Activated CD4-positive, alpha-beta T cell treated with anti-CD3 and anti-CD28 coated beads, Interleukin-2, amount 10 ng/mL, durations not matched to agents 24 days and 14 days (primary cell): ENCODE measurements around the gene EXOC5. TPM values are rescaled to one million over a fixed set of nuclear protein-coding genes. Genes with fewer than 3 reads are reported as not detected.
"Not testable (repeated sequence)": the region's sequence is repeated elsewhere in the genome, so short reads cannot be mapped to it uniquely, and the experiment has no call there.

Experiments used
- DNase-seq: peaks from one replicate; pipeline ENCODE4 v3.0.0; 2022
- H3K27ac Mint-ChIP-seq: one replicate; pipeline ENCODE4 v1.8.0; 2022; ENCODE audit warnings: mild to moderate bottlenecking, mixed read lengths
- H3K27me3 Mint-ChIP-seq: one replicate; pipeline ENCODE4 v1.8.0; 2022; ENCODE audit warnings: mixed read lengths
- H3K36me3 Mint-ChIP-seq: one replicate; pipeline ENCODE4 v1.8.0; 2022; ENCODE audit warnings: low read depth, mild to moderate bottlenecking, mixed read lengths
- H3K4me1 Mint-ChIP-seq: one replicate; pipeline ENCODE4 v1.8.0; 2021; ENCODE audit warnings: mixed read lengths
- H3K4me3 Mint-ChIP-seq: one replicate; pipeline ENCODE4 v1.8.0; 2022; ENCODE audit warnings: mild to moderate bottlenecking, moderate library complexity, mixed read lengths
- H3K9me3 Mint-ChIP-seq: one replicate; pipeline ENCODE4 v1.8.0; 2021; ENCODE audit warnings: mixed read lengths
- intact Hi-C: fragments of 100-400 bp; cut with micrococcal nuclease; formaldehyde crosslinking; loops from one replicate; pipeline ENCODE4 v1.15.1; 2023
- total RNA-seq: library from RNA; stranded (reverse); gene quantifications from 2 replicates; pipeline ENCODE4 v1.2.3, GENCODE V29; 2022

Gene EXOC5
- total RNA-seq, 1 donor from 2014 or later: 76.8 TPM

- H3K36me3 Mint-ChIP-seq: peaks cover 38% of the 10 kb centered on the region
- H3K4me1 Mint-ChIP-seq: peaks cover 17% of the 10 kb centered on the region
- no peak for DNase-seq
- intact Hi-C loops: no loop called here
- no peak overlapping the region for H3K27ac Mint-ChIP-seq
- no peaks in the 10 kb centered on the region for H3K9me3 Mint-ChIP-seq
- no peak overlapping the region for H3K4me3 Mint-ChIP-seq
- H3K27me3 Mint-ChIP-seq: no peaks in the 10 kb centered on the region
These were observed 6.4 kb upstream of the EXOC5 start for GRCh38 chr14:57275023-57275664.

- no peak for DNase-seq
- intact Hi-C loops: no loop called here
- no peak overlapping the region for H3K4me3 Mint-ChIP-seq
- H3K27me3 Mint-ChIP-seq: no peaks in the 10 kb centered on the region
- H3K4me1 Mint-ChIP-seq: peaks cover 18% of the 10 kb centered on the region
- H3K9me3 Mint-ChIP-seq: no peaks in the 10 kb centered on the region
- H3K36me3 Mint-ChIP-seq: peaks cover 35% of the 10 kb centered on the region
- no peak overlapping the region for H3K27ac Mint-ChIP-seq
These were observed 5.8 kb upstream of the EXOC5 start for GRCh38 chr14:57274551-57274950.

GRCh38 chr14:57273236-57273635 lies 4.5 kb upstream of the EXOC5 start:
- Mint-ChIP-seq H3K36me3 (peaks cover 32% of the 10 kb centered on the region), H3K4me3 (no peak overlapping the region), H3K27me3 (no peaks in the 10 kb centered on the region), H3K27ac (no peak overlapping the region), H3K4me1 (peaks cover 20% of the 10 kb centered on the region), H3K9me3 (no peaks in the 10 kb centered on the region)
- DNase-seq: no peak
- intact Hi-C loops: no loop called here

- intact Hi-C loops: loop anchor here (10.0 kb wide), 1 partner anchor 681 kb away; no protein-coding TSS in a partner anchor
- H3K27ac Mint-ChIP-seq: no peak overlapping the region
These were observed 2.6 kb downstream of the EXOC5 start for GRCh38 chr14:57266065-57266464.

GRCh38 chr14:57262117-57262516 lies 6.6 kb downstream of the EXOC5 start:
- no peak for DNase-seq
- intact Hi-C loops: loop anchor here (10.0 kb wide), 1 partner anchor 677 kb away; no protein-coding TSS in a partner anchor
- Mint-ChIP-seq H3K4me1 (peaks cover 31% of the 10 kb centered on the region), H3K27ac (no peak overlapping the region), H3K4me3 (no peak overlapping the region), H3K36me3 (peaks cover 21% of the 10 kb centered on the region), H3K27me3 (no peaks in the 10 kb centered on the region), H3K9me3 (no peaks in the 10 kb centered on the region)

More at GRCh38 chr14:57266065-57266464, 2.6 kb downstream of the EXOC5 start:
- no peaks in the 10 kb centered on the region for H3K27me3 Mint-ChIP-seq
- H3K9me3 Mint-ChIP-seq: no peaks in the 10 kb centered on the region
- peaks cover 15% of the 10 kb centered on the region for H3K36me3 Mint-ChIP-seq
- no peak for DNase-seq
- H3K4me3 Mint-ChIP-seq: no peak overlapping the region
- peaks cover 48% of the 10 kb centered on the region for H3K4me1 Mint-ChIP-seq

- intact Hi-C loops: loop anchor here (10.0 kb wide), 1 partner anchor 677 kb away; no protein-coding TSS in a partner anchor
- Mint-ChIP-seq H3K4me1 (peaks cover 29% of the 10 kb centered on the region), H3K9me3 (no peaks in the 10 kb centered on the region), H3K36me3 (peaks cover 25% of the 10 kb centered on the region), H3K27me3 (no peaks in the 10 kb centered on the region), H3K27ac (no peak overlapping the region), H3K4me3 (no peak overlapping the region)
- DNase-seq: no peak
These were observed 7.1 kb downstream of the EXOC5 start for GRCh38 chr14:57261604-57262003.

GRCh38 chr14:57259672-57260071 lies 9.0 kb downstream of the EXOC5 start:
- no peak for DNase-seq
- H3K27me3 Mint-ChIP-seq: no peaks in the 10 kb centered on the region
- intact Hi-C loops: loop anchor here (10.0 kb wide), 1 partner anchor 675 kb away; no protein-coding TSS in a partner anchor

GRCh38 chr14:57258221-57258620 lies 10.5 kb downstream of the EXOC5 start:
- intact Hi-C loops: not testable (repeated sequence)

More at GRCh38 chr14:57259672-57260071, 9.0 kb downstream of the EXOC5 start:
- H3K9me3 Mint-ChIP-seq: no peaks in the 10 kb centered on the region
- H3K36me3 Mint-ChIP-seq: peaks cover 29% of the 10 kb centered on the region
- H3K4me1 Mint-ChIP-seq: peaks cover 17% of the 10 kb centered on the region
- H3K27ac Mint-ChIP-seq: no peak overlapping the region
- H3K4me3 Mint-ChIP-seq: no peak overlapping the region

GRCh38 chr14:57254884-57255283 lies 13.8 kb downstream of the EXOC5 start:
- no peak overlapping the region for H3K27ac Mint-ChIP-seq
- peaks cover 23% of the 10 kb centered on the region for H3K36me3 Mint-ChIP-seq
- H3K9me3 Mint-ChIP-seq: no peaks in the 10 kb centered on the region
- no peak for DNase-seq
- intact Hi-C loops: no loop called here
- H3K4me3 Mint-ChIP-seq: no peak overlapping the region
- H3K27me3 Mint-ChIP-seq: no peaks in the 10 kb centered on the region
- peaks cover 10% of the 10 kb centered on the region for H3K4me1 Mint-ChIP-seq

More at GRCh38 chr14:57258221-57258620, 10.5 kb downstream of the EXOC5 start:
- not testable (repeated sequence) for DNase-seq, H3K9me3 Mint-ChIP-seq, H3K27ac Mint-ChIP-seq, H3K4me3 Mint-ChIP-seq, H3K27me3 Mint-ChIP-seq
- Mint-ChIP-seq H3K4me1 (peaks cover 13% of the 10 kb centered on the region), H3K36me3 (peaks cover 26% of the 10 kb centered on the region)

GRCh38 chr14:57246933-57247657 lies 21.6 kb downstream of the EXOC5 start:
- Mint-ChIP-seq H3K4me1 (peaks cover 4% of the 10 kb centered on the region), H3K27me3 (no peaks in the 10 kb centered on the region), H3K36me3 (peaks cover 10% of the 10 kb centered on the region), H3K27ac (no peak overlapping the region), H3K4me3 (no peak overlapping the region), H3K9me3 (no peaks in the 10 kb centered on the region)
- intact Hi-C loops: no loop called here
- no peak for DNase-seq

- no peak overlapping the region for H3K4me3 Mint-ChIP-seq
- H3K27me3 Mint-ChIP-seq: no peaks in the 10 kb centered on the region
- intact Hi-C loops: no loop called here
- H3K36me3 Mint-ChIP-seq: peaks cover 14% of the 10 kb centered on the region
- peaks cover 3% of the 10 kb centered on the region for H3K4me1 Mint-ChIP-seq
- no peak overlapping the region for H3K27ac Mint-ChIP-seq
- DNase-seq: no peak
- H3K9me3 Mint-ChIP-seq: no peaks in the 10 kb centered on the region
These were observed 22.8 kb downstream of the EXOC5 start for GRCh38 chr14:57245941-57246340.

GRCh38 chr14:57244106-57244505 lies 24.6 kb downstream of the EXOC5 start:
- H3K9me3 Mint-ChIP-seq: no peaks in the 10 kb centered on the region
- no peak for DNase-seq
- H3K4me3 Mint-ChIP-seq: no peak overlapping the region
- intact Hi-C loops: no loop called here
- no peaks in the 10 kb centered on the region for H3K27me3 Mint-ChIP-seq
- H3K27ac Mint-ChIP-seq: no peak overlapping the region
- H3K36me3 Mint-ChIP-seq: peaks cover 16% of the 10 kb centered on the region
- no peaks in the 10 kb centered on the region for H3K4me1 Mint-ChIP-seq

- Mint-ChIP-seq H3K9me3 (no peaks in the 10 kb centered on the region), H3K36me3 (peaks cover 17% of the 10 kb centered on the region), H3K4me1 (no peaks in the 10 kb centered on the region), H3K27ac (no peak overlapping the region), H3K4me3 (no peak overlapping the region), H3K27me3 (no peaks in the 10 kb centered on the region)
- intact Hi-C loops: no loop called here
- DNase-seq: no peak
These were observed 25.4 kb downstream of the EXOC5 start for GRCh38 chr14:57243320-57243719.

GRCh38 chr14:57240115-57240514 lies 28.6 kb downstream of the EXOC5 start:
- DNase-seq, H3K4me3 Mint-ChIP-seq, H3K9me3 Mint-ChIP-seq, H3K27ac Mint-ChIP-seq, H3K27me3 Mint-ChIP-seq, H3K4me1 Mint-ChIP-seq, intact Hi-C loops: not testable (repeated sequence)
- H3K36me3 Mint-ChIP-seq: peaks cover 19% of the 10 kb centered on the region
